Right hindlimb (tissue), 1 donor: ENCODE results near the gene TMEM132E.

Experiments used
- DNase-seq: peaks from one replicate; pipeline ENCODE4 v3.0.0-alpha.2; 2018

Gene TMEM132E

DNA sequence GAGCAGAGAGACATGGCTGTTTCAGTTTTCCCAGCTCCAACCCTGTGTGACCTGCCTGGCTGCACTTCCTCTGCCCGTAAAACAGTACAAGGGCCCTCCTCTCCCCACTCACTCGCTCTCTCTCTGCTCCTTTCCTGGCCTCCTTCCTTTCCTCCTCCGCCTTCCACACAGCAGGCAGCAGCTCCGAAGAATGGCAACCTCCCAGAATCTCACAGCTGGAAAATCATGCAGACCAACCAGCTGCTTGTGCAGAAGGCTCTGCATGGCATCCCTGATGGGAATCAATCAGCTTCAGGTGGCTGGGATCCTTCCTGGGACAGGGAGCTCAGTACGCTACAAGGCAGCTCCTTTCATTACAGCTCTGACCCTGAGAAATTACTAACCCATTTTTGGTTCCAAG, 27.4 kb downstream of the TMEM132E start:
- peak; percentile 68 for DNase-seq

DNA sequence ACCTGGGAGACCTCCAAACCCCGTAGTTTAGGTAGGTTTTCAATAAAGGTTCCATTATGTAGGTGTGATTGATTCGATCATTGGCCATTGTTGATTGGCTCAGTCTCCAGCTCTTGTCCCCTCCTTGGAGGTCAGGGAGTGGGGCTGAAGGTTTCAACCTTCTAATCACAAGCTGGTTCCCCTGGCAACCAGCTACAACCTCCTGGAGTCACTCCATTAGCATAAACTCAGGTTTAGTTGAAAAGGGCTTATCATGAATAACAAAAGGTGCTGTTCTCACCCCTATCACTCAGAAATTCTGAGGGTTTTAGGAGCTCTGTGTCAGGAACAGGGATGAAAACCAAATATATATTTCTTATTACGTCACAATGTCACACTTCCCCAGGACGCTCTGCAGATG, 28.5 kb downstream of the TMEM132E start:
- DNase-seq: no peak

DNA sequence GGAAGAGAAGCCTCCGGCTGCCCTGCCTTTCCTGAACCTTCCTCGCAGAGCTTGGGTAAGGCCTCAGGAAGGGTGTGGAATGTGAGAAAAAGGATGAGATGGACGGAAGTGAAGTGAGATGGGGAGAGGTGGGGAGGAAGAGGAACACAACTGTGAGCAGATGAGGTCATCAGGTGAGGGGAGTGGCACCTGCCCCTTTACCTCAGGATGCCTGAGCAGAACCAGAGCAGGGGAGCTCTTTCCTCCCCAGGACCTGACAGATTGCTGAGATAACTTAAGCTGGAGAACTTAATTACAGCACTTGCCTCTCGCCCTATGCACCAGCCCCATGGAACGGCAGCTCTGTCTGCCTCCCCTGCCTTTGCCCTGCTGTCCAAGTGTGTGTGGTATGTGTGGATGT, 29.8 kb downstream of the TMEM132E start:
- DNase-seq: no peak

DNA sequence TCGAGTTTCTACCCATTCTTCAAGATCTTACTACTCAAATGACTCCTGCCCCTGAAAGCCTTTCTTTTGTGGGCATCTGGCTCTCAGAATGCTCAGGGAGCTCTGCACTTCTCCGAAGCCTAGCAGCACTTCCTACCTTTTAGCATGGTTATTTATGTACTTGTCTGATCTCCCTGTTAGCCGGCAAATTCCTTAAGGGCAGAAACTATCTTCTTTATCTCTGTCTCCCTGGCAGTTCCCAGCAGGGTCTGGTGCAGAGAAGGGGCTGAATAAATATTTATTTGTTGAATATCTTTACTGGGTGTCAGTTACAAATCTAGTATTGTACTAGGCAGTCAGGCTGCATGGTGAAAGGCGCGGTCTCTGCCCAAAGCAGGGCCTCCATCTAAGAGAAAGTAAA, 30.7 kb downstream of the TMEM132E start:
- DNase-seq: no peak

DNA sequence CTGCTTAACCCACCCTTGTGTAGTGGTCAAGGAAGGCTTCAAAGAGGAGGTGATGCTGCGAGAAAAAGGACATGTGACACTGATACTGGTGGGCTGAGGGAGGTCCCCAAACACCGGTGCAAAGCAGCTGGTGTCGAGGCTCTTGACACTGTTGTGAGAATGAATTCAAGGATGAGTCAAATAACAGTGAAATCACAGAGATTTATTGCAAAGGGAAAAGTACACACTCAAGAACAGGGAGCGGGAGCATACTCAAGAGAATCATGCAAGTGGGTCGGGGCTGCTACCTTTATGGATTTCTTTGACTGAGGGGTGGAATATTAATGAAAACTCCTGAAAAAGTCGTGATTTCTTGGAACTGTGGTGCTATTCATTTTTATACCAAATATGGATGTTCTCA, 31.1 kb downstream of the TMEM132E start:
- DNase-seq: no peak

DNA sequence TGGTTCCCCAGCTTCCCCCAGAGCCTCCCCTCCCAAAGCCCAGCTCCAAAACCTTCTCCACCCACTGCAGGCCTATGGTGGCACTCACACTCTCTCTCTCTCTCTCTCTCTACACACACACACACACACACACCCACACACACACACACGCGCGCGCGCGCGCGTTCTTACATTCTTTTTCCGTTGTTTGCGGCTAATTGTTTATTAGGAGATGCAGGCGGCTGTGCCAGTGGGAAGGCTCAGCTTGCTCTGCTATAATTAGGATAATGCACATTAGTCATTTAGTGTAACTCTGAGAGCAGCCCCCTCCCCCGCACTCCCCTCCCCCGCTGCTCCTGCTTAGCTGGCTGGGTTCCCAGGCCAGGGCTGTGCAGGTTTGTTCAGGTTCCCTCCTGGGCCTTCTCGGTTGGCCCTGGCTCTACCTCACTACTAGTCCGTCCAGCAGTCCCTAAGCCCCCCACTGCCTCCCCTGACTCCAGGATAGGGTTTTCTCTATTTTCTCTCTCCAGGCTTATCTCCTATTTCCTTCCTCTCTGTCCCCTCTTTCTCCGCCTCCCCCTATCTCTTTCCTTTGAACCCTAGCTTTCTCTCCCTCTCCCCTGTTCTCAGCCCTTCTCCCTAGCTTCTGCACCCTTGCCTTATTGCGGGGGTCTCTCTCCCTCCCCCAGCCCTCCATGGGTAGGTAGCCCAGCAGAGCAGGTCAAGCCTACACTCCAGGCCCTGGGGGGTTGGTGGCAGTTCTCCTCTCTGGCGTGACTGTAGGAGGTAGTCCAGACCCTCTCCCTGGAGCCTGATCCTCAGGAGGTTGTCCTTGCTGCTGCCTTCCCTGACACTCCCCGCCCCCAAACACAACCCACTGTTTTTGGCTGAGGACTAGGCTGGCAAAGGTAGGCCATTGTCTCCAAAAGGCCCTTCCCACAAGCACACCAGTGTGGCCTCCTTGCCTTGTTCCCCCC, 34.0 kb downstream of the TMEM132E start:
- DNase-seq: no peak

DNA sequence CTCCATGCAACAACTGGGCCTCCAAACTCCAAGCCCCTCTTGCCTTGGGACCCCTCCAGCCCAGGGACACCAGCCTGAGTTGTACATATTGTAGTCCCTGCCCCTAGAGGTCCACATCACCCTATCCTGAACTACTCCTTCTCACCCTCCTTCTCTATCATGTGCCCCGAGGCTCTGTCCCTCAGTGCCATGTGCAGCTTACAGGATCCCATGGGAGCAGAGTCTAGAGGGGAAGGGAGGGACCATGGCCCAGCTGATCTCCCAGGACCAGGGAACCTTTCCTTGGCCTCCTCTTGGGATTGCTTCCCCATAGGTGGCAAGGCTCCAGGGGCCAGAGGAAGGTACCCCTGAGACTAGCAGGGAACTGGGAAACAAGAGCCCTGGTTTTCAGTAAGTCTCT, 35.3 kb downstream of the TMEM132E start:
- DNase-seq: no peak

DNA sequence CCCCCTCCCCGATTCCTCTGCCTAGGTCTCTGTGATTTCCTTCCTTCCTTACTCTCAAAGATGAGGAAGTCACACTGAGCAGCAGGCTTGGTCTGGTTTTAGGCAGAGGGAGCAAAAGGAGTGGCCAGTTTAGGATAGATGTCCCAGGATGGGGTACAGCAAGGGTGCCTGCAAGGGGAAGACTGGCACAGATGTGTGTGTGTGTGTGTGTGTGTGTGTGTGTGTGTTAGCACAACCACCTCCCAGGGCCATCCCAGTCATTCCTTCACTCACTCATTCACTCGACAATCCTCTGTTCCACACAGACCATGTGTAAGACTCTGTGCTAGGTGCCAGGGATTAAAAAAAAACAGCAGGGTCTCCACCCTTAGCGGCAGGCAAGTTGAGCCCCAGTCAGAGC, 35.9 kb downstream of the TMEM132E start:
- no peak for DNase-seq

DNA sequence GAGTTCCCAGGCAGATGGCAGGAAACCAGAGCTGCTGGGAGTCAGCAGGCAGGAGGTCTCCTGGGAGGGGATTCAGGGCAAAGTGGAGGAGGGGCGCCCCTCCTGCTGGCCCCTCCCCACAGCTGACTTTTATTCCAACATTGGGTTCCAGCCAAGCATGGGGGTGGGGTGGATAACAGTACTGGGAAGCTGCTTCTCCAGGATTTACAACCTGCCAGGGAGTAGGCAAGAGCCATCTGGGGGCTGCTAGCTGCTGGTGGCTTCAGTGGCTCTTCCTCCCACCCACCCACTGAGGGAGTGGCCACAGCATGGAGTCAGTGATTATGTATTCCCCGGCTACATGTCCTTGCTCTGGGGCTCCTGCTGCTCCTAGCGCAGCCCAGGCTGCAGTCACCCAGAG, 36.8 kb downstream of the TMEM132E start:
- DNase-seq: peak; percentile 55

DNA sequence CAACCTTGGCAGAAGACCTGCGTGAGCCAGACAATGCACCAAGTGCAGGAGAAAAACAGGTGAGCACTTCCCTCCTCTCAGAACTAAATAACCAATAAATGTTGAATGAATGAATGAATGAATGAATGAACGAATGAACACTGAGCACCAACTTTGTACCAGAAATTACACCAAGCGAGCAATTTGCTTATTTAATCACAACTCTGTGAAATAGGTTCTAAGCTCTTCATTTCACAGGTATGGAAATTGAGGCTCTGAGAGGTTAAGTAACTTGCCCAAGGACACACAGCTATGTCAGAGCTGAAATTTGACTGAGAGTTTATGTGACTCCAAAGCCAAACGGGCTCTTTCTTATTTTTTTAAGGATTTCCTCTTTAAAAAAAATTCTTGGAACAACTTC, 38.0 kb downstream of the TMEM132E start:
- no peak for DNase-seq

DNA sequence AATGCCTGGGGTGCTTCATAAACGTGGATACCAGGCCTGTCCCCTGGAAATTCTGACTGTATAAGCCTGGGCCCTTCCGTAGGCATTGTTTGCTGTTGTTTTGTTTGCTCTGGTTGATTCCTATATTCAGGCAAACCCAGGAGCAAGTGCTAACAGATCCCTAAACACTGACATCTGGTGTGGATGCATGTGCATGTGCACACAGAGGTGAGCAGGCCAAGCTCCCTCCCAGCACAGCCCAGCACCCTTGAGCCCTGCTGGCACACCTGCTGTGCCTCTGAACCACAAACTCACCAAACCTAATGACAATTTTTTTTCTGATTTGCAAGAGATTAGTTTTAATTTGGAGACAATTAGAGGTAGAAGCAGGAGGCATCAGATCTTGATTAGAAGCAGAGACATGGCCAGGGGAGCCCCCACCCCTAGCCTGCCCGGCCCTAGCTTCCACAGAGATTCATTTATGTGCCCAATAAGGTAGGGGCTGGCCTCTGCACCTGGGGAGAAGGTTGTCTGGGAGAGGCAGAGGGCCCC, 40.4 kb downstream of the TMEM132E start:
- no peak for DNase-seq

DNA sequence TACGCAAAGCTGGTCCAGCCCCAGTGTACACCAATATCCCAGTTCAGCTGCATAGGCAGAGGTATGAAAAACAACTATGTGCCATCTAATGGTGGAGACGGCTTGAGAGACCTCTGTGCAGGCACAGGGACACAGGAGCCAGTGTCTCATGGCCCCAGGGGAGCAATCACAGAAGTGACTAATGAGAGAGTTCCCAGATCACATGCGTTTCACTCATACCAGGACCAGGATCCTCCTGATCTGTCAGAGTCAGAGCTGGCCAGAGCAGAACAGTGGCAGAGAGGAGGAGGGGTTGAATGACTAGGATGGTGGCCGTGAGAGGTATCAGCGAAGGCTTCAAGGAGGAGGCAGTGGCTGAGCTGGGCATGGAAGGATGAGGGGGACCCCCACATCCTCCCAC, 41.1 kb downstream of the TMEM132E start:
- DNase-seq: no peak

DNA sequence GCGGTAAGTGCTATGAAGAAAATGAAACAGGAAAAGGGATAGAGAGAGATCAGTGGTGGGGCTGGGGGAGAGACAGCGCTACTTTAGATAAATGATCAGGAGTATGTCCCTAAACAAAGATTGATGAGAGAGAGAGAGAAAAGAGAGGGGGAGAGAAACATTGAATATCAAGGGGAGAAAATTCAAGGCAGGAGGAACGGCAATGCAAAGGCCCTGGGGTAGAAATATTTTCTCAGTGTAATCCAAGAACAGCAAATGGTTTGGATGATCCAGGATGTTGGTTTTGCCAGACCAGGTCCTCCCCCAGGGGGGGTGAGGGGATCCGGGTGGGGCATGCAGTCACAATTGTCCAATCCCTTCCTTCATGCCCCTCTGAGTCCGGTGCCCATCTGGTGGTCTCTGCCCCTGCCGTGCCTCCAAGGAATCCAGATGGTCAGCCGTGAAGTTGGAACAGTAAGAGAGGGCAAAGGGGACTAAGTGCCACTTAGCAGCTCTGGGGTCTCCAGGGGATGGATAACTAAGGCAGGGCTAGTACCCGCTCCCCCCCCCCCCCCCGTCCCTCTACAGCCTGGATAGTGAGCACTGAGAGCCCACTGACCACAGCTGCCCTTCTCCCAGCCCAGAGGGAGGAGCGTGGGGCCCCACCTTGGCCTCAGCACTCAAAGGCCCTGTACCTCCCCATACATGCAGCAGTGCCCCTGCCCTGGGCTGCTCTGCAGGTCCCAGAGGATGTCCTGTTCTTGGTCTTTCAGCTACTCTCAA, 43.7 kb downstream of the TMEM132E start:
- DNase-seq: no peak

DNA sequence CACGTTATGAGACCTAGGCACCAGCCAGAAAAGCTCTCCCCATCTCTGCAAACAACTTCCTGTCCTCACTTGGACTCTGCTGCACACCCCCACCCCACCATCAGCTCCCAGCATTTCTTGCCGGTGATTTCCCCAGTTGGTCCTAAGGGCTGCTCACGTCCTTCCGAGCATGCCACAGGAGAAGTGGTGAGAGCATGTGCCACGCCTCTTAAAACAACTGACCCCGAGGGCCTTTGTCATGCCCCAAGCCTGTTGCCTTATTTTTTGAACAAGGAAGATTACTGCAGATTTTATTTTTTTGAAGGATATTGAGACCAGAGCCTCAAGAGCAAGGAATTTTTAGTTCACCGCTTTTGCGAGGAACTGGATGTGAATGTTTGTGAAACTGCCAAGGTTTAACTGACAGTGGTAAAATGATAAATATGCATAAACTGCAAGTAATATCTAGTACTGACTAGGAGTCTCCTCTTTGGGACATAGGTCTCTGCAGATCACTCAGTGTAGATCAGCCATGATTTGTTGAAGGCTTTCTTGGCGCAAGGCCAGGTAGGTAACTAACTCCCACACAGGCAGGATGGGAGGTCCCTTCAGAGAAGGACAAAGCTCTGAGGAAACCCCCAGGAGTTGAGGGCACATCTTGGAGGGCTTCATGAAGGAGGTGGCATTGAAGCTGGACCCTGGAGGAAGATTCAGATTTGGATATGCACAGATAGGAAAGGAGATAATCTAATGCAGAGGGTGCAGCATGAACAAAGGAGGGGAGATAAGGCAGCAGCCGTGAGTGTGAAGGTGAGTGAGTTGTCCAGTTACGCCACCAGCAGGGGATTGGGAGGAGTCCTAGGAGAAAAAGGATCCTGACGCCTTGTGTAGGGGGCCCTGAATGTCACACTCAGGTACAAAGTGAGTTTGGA, 44.7 kb downstream of the TMEM132E start:
- DNase-seq: no peak

DNA sequence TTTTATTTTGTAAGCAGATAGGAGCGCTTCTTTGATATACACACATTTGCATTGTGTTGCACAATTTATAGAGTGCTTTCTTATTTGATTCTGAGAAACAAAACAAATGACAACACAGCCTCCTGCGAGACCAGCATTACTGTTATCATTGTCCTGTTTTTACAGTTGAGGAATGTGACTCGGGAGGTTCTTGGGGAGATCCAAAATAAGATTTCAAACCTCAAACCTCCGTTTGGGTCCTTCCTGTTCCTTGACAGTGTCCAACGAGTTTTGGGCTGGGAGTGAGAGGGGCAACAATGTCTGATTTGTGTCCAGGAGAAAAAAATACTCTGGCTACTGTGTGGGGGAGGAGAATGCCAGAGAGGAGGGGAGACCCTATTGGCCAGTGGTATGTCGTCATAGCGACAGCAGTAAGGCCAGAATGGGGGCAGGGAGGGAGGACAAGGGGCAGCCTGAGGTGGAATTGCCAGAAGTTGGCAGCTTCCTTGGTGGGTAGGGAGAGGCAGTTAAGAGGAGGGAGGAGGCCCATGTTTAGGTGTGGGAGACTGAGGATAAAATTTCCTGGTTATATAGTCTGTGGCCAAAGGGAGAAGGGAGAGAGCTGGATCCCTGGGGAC, 45.5 kb downstream of the TMEM132E start:
- DNase-seq: no peak

DNA sequence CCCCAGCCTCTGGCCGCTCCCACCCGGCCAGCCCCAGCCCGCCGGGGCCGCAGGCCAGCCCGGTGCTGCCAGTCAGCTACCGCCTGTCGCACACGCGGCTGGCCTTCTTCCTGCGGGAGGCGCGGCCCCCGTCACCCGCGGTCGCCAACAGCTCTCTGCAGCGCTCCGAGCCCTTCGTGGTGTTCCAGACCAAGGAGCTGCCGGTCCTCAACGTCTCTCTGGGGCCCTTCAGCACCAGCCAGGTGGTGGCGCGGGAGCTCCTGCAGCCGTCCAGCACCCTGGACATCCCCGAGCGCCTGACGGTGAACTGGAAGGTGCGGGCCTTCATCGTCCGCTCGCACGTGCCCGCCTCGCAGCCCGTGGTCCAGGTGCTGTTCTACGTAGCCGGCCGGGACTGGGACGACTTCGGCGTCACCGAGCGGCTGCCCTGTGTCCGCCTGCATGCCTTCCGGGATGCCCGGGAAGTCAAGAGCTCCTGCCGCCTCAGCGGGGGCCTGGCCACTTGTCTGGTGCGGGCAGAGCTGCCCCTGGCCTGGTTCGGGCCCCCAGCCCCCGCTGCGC, 46.8 kb downstream of the TMEM132E start:
- DNase-seq: no peak

DNA sequence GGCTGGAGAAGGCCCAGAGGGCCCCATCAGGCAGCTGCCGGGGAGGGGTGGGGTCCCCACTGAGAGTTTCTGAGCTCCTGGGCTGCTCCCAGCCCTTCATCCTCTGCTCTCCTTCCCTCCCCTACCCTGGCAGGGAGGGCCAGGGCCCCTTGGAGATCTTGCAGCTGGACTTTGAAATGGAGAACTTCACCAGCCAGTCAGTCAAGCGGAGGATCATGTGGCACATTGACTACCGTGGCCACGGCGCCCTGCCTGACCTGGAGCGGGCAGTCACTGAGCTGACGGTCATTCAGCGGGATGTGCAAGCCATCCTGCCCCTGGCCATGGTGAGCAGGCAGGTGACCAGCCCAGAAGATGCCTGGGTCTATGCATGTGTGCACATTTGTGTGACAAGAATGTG, 49.5 kb downstream of the TMEM132E start:
- no peak for DNase-seq

DNA sequence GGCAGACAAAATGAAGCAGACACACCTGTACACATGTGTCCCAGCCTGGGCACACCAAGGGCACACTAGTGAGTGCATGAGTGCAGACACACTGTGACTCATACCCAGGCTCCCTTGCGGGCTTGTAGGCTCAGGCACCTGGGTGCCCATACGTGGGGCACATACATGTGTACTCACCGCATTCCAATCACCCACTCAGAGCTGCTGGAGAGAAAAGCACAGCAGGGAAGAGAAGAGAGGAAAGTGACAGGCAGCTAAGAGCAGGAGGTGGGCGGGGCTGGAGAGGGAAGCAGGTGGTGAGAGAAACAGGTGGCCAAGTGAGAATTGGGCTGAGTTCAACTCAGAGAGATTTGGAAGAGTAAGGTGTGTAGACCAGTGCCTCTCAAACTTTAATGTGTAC, 54.0 kb downstream of the TMEM132E start:
- DNase-seq: no peak

DNA sequence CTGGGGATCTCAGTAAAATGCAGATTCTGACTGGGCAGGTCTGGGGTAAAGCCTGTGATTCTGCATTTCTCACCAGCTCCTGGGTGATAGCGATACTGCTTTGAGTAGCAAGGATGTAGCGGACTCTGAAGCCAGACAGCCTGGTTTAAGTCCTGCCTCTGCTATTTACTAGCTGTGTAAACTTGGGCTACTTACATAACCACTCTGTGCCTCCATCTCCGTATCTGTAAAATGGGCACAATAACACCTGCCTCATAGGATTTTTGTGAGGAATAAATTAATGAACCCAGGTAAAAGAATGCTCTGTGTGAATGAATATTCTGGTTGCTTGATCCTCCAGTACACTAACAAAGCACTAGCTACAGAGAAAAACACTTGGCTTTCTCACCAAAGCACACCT, 54.4 kb downstream of the TMEM132E start:
- DNase-seq: no peak

DNA sequence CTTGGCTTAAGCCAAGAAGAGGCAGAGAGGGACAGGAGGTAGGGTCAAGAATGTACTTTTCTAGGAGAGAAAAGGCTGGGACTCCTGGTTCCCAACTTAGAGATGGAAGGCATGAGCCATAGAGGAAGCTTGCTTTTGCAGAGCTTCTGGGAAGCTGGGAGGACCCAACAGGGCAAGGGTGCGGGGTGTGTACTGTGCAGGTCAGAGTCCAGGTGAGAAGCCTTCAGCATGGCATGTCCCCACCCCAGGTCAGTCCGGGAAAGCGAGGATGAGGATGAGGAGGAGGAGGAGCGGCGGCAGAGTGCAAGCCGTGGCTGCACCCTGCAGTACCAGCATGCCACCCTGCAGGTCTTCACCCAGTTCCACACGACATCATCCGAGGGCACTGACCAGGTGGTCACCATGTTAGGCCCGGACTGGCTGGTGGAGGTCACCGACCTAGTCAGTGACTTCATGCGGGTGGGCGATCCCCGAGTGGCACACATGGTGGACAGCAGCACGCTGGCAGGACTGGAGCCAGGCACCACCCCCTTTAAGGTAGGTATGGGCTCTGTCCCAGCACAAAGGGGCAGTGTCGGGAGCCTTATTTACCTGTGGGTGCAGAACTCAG, 55.3 kb downstream of the TMEM132E start:
- no peak for DNase-seq

DNA sequence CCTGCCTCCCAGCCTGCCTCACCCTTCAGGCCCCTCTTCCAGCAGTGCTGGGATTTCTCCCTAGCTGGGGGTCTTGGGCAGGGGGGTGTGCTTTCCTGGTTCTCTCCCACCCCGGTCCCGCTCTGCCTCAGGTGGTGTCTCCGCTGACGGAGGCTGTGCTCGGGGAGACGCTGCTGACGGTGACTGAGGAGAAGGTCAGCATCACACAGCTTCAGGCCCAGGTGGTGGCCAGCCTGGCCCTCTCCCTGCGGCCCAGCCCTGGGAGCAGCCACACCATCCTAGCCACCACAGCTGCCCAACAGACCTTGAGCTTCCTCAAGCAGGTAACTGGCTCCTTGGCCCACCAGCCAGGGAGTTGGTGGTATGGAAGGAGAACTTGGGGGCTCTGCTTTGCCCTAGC, 56.5 kb downstream of the TMEM132E start:
- no peak for DNase-seq
